ENCODE data around the gene GRIA3.

DNA sequence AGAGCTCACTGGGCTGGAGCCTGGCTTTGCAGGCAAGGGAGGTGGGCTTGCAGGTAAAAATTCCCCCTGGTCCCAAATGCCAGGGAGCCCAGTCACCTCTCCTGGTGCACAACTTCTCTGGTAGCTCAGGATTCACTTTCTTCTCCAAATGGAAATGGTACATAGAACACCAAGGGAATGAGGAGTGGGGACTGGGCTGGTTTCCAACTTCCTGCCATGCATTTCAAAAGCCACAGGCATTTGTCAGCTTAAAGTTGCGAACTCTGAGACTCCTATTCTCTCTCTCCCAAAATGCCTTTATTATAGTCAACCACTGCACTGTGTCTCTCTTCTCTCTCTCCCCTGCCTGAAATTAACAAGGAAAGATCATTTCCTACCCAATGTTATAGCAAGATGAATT is 177.3 kb downstream of the GRIA3 start:
- TF ChIP-seq CTCF (IDR thresholded peaks at IDR 0.05) (no peak), POLR2A (IDR thresholded peaks at IDR 0.05; ENCODE audit: low read depth) (no peak), POLR2AphosphoS5 (IDR thresholded peaks at IDR 0.05) (no peak)

Data from esophagus muscularis mucosa (tissue), 3 donors.